Endothelial cell of umbilical vein (primary cell): ENCODE data around the gene CABYR.

Experiments used
- CTCF ChIP-seq, 2 donors: IDR thresholded peaks; 1 replicate in 1 of 2; 2 replicates in 1 of 2; pipeline ENCODE4 v1.5.1; 2011; ENCODE audit warnings: low read length in 2 of 2, mild to moderate bottlenecking in 2 of 2, moderate library complexity in 2 of 2, control low read depth in 1 of 2, inconsistent platforms in 1 of 2, low read depth in 1 of 2; ENCODE audit not compliant: insufficient read depth in 1 of 2; ENCODE audit errors: extremely low read depth in 1 of 2
- EZH2 ChIP-seq: IDR thresholded peaks from 2 replicates; pipeline ENCODE4 v1.6.1; 2012; ENCODE audit warnings: borderline replicate concordance, low read depth, mild to moderate bottlenecking, moderate library complexity, low read length, inconsistent platforms; ENCODE audit not compliant: severe bottlenecking
- FOS ChIP-seq: IDR thresholded peaks from 2 replicates; pipeline ENCODE4 v1.6.1; 2011; ENCODE audit warnings: mild to moderate bottlenecking, low read length, moderate library complexity, borderline replicate concordance; ENCODE audit not compliant: insufficient read depth
- GATA2 ChIP-seq: IDR thresholded peaks from 2 replicates; pipeline ENCODE4 v1.7.0; 2011; ENCODE audit warnings: low read depth, mild to moderate bottlenecking, moderate library complexity, mixed read lengths, low read length; ENCODE audit not compliant: insufficient read length, insufficient read depth
- JUN ChIP-seq: IDR thresholded peaks from 2 replicates; pipeline ENCODE4 v1.6.1; 2011; ENCODE audit warnings: borderline replicate concordance, low read depth; ENCODE audit not compliant: insufficient read length, insufficient read depth
- MAX ChIP-seq: IDR thresholded peaks from 2 replicates; pipeline ENCODE4 v1.6.1; 2011; ENCODE audit not compliant: insufficient read depth, insufficient read length
- MYC ChIP-seq: IDR thresholded peaks from one replicate; pipeline ENCODE4 v1.6.1; 2011; ENCODE audit warnings: mild to moderate bottlenecking, low read depth, low read length
- POLR2A ChIP-seq: IDR thresholded peaks from 2 replicates; pipeline ENCODE4 v1.6.1; 2012; ENCODE audit warnings: low read depth, mild to moderate bottlenecking, control low read depth, low read length
- POLR2AphosphoS5 ChIP-seq: IDR thresholded peaks from 2 replicates; pipeline ENCODE4 v1.6.1; 2012; ENCODE audit warnings: low read depth, mild to moderate bottlenecking, control low read depth, low read length, moderate library complexity; ENCODE audit not compliant: insufficient read depth

GRCh38 chr18:24189664-24190346, 50.9 kb downstream of the CABYR start:
- TF ChIP-seq EZH2 (no peak), GATA2 (no peak), CTCF (IDR thresholded peaks at IDR 0.05; ENCODE audit: extremely low read depth in 1 of 2, insufficient read depth in 1 of 2, low read depth in 1 of 2, low read length in 2 of 2) (no peak), FOS (no peak), POLR2A (no peak), POLR2AphosphoS5 (no peak), MYC (no peak), MAX (no peak), JUN (no peak)
